ENCODE measurements around the gene SLC22A3.
"Not testable (repeated sequence)": the region's sequence is repeated elsewhere in the genome, so short reads cannot be mapped to it uniquely, and the experiment has no call there.

SLC22A3 gene

GRCh38 chr6:160336200-160336599 is 12.0 kb upstream of the SLC22A3 start:
- no peak for DNase-seq

GRCh38 chr6:160337301-160337700 is 10.9 kb upstream of the SLC22A3 start:
- DNase-seq, result no peak

GRCh38 chr6:160337991-160338390 is 10.2 kb upstream of the SLC22A3 start:
- no peak for DNase-seq

- no peak for DNase-seq
Observed at GRCh38 chr6:160343144-160343543, 5.0 kb upstream of the SLC22A3 start.

- no peak for DNase-seq
Observed at GRCh38 chr6:160344271-160344670, 3.9 kb upstream of the SLC22A3 start.

- DNase-seq, result no peak
Observed at GRCh38 chr6:160347259-160348222, 637 bp upstream of the SLC22A3 start.

GRCh38 chr6:160349020-160349441 is 853 bp downstream of the SLC22A3 start:
- DNase-seq, result no peak

GRCh38 chr6:160349814-160350350 is 1.7 kb downstream of the SLC22A3 start:
- no peak for DNase-seq

GRCh38 chr6:160353950-160354496 is 5.8 kb downstream of the SLC22A3 start:
- no peak for DNase-seq

- DNase-seq, result no peak
Observed at GRCh38 chr6:160355001-160355400, 6.8 kb downstream of the SLC22A3 start.

GRCh38 chr6:160356074-160356744 is 8.0 kb downstream of the SLC22A3 start:
- DNase-seq, result no peak

- no peak for DNase-seq
Observed at GRCh38 chr6:160357088-160357487, 8.9 kb downstream of the SLC22A3 start.

GRCh38 chr6:160358225-160359119 is 10.3 kb downstream of the SLC22A3 start:
- DNase-seq, result no peak

- DNase-seq, result no peak
Observed at GRCh38 chr6:160360955-160361354, 12.8 kb downstream of the SLC22A3 start.

GRCh38 chr6:160362556-160362955 is 14.4 kb downstream of the SLC22A3 start:
- DNase-seq, result no peak

GRCh38 chr6:160363016-160363996 is 15.1 kb downstream of the SLC22A3 start:
- no peak for DNase-seq

- DNase-seq, result no peak
Observed at GRCh38 chr6:160365117-160365516, 16.9 kb downstream of the SLC22A3 start.

- DNase-seq, result no peak
Observed at GRCh38 chr6:160367798-160368547, 19.8 kb downstream of the SLC22A3 start.

- DNase-seq, result no peak
Observed at GRCh38 chr6:160368670-160369069, 20.5 kb downstream of the SLC22A3 start.

GRCh38 chr6:160373601-160374000 is 25.4 kb downstream of the SLC22A3 start:
- not testable (repeated sequence) for DNase-seq
